ENCODE results near the gene GPR26. TPM values are rescaled to one million over a fixed set of nuclear protein-coding genes. Genes with fewer than 3 reads are reported as not detected.

The GPR26 gene
- total and polyA plus RNA-seq, 3 experiments from 2014 or later: not detected

DNA sequence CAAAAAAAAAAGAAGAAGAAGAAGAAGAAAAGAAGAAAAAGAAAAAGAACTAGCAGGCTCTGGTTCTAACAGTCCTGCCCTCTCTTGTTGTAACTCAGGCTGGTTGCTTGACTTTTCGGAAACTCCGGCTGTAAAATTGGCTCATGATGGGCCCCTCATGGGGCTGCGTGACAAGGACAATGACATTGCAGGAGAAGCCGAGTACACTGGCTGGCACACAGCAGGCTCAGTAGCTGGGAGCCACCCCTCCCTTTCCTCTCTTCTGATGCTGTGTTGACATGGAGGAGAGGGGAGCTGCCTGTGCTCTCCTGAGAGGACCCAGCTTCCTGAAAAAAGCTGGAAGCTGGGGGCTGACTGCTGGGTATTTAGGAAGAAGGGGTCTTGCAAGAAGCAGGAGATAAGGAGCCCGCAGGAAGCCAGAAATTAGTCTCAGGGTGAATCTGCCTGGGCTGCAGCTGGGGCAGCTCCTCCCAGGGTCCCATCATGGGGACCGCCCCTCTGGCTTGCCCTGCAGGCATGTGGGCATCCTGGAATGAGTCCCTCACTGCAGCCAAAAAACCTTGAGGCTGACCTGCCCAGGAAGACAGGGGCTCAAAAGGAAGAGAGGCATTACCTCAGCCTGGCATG is 14.6 kb upstream of the GPR26 start:
- no peak overlapping the region for H3K4me3 Mint-ChIP-seq

DNA sequence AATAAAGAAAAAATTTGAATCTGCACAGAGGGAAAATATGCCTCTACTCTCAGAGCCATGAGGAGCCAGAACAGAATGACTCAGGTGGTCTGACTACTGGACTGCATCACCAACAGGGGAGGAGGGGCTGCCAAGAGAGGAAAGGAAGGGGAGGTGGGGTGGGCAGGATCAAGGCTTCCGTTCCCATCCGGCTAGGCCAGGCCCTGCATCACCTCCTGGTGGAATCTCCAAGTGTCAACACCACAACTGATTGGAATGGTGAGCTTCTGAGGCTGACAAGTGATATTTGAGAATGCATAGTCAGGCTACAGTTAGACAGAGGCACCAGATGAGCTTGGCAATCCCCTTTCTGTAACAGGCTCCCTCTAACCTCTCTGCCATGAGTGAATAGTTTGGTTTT is 10.4 kb upstream of the GPR26 start:
- Histone ChIP-seq H3K36me3 (ENCODE audit: insufficient read depth, low read length) (no peaks in the 10 kb centered on the region), H3K9me3 (ENCODE audit: low read length) (no peaks in the 10 kb centered on the region), H3K4me3 (ENCODE audit: low read length) (no peak overlapping the region), H3K27ac (ENCODE audit: low read depth, low read length) (no peak overlapping the region), H3K27me3 (ENCODE audit: insufficient read depth, low read length, poor library complexity, severe bottlenecking) (no peaks in the 10 kb centered on the region), H3K4me1 (ENCODE audit: insufficient read depth, low read length) (no peaks in the 10 kb centered on the region)
- CTCF ChIA-PET: no interaction called here
- peaks cover 5 to 8% of the 10 kb centered on the region in 2 donors for H3K27me3 Mint-ChIP-seq
- DNase-seq: no peak
- no peak overlapping the region for H3K4me3 Mint-ChIP-seq
- no peaks in the 10 kb centered on the region for H3K4me1 Mint-ChIP-seq
- H3K36me3 Mint-ChIP-seq: no peaks in the 10 kb centered on the region
- peaks cover 0 to 7% (median 0%) of the 10 kb centered on the region in 5 donors for H3K9me3 Mint-ChIP-seq
- no peak overlapping the region for H3K27ac Mint-ChIP-seq
- POLR2A ChIA-PET: no interaction called here

More for the DNA sequence above, 14.6 kb upstream of the GPR26 start:
- no peak overlapping the region for H3K27ac Mint-ChIP-seq
- H3K4me3 ChIP-seq (ENCODE audit: low read length): no peak overlapping the region
- no peaks in the 10 kb centered on the region for H3K4me1 Mint-ChIP-seq
- no peak overlapping the region for H3K27ac ChIP-seq (ENCODE audit: low read depth, low read length)
- POLR2A ChIA-PET: no interaction called here
- CTCF ChIA-PET: no interaction called here
- H3K27me3 ChIP-seq (ENCODE audit: insufficient read depth, low read length, poor library complexity, severe bottlenecking): no peaks in the 10 kb centered on the region
- no peak for DNase-seq
- H3K36me3 Mint-ChIP-seq: no peaks in the 10 kb centered on the region
- H3K36me3 ChIP-seq (ENCODE audit: insufficient read depth, low read length): no peaks in the 10 kb centered on the region
- H3K27me3 Mint-ChIP-seq: peaks cover 6 to 10% of the 10 kb centered on the region in 2 donors
- H3K9me3 Mint-ChIP-seq: no peaks in the 10 kb centered on the region
- H3K4me1 ChIP-seq (ENCODE audit: insufficient read depth, low read length): no peaks in the 10 kb centered on the region
- no peaks in the 10 kb centered on the region for H3K9me3 ChIP-seq (ENCODE audit: low read length)

DNA sequence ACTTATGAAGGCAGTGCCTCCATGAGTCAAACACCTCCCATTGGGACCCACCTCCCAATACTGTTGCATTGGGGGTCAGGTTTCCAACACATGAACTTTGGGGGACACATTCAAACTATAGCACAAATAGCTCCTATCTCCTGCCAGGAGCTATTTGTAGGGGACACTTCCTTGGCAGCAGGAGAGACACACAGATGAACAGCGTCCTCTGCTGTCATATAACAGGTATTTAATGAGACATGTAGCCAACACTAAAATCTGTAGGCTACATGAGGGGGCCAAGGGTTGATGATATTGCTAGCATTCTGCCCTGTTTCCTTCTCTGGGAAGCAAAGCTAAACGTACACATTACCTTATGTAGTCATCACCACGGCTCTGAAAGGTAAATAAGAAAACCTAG is 2.6 kb upstream of the GPR26 start:
- no peak for DNase-seq
- Histone ChIP-seq H3K4me1 (ENCODE audit: insufficient read depth, low read length) (no peaks in the 10 kb centered on the region), H3K36me3 (ENCODE audit: insufficient read depth, low read length) (no peaks in the 10 kb centered on the region), H3K27me3 (ENCODE audit: insufficient read depth, low read length, poor library complexity, severe bottlenecking) (no peaks in the 10 kb centered on the region), H3K9me3 (ENCODE audit: low read length) (no peaks in the 10 kb centered on the region), H3K27ac (ENCODE audit: low read depth, low read length) (no peak overlapping the region), H3K4me3 (ENCODE audit: low read length) (no peak overlapping the region)
- Mint-ChIP-seq H3K4me3 (no peak overlapping the region), H3K4me1 (no peaks in the 10 kb centered on the region), H3K9me3 (peaks cover 3 to 5% (median 4%) of the 10 kb centered on the region in 5 donors), H3K27me3 (peaks cover 4 to 10% of the 10 kb centered on the region in 2 donors), H3K36me3 (no peaks in the 10 kb centered on the region), H3K27ac (no peak overlapping the region)
- ChIA-PET CTCF (no interaction called here), POLR2A (no interaction called here)

DNA sequence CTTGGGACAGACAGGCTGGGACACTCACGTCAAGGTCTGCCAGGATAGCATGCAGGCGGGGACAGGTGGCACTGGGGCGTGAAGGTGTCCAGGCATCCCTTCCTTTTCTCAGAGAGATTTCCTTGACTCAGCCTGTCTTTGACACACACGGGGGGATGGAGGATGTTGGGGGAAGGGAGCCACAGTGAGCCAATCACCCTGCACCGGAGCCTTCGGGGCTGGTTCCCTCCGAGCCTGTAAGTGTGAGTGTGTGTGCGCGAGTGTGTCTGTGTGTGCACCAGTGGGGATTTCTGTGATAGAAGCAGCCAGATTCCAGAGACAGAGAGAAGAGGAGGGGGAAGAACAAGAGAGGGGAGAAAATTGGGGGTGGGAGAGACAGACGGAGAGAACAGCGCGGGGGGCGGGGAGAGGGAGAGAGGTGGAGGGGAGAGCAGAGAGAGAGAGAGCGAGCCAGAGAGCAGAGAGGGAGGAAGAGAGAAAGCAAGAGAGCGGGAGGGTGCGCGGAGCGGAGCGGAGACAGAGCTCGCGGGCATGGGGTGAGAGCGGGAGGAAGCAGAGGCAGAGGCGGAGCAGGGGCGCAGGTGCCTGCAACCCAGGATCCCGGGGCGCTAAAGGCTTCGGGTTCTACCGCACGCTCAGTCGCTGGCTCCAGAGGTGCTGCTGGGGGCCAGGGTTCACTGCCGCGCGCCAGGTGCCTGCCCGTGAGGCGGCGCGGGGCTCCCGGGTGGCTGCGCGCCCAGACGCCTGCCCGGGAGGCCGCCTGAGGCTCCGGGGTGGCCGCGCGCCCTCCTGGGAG is 466 bp upstream of the GPR26 start:
- no peak overlapping the region for H3K4me3 Mint-ChIP-seq

DNA sequence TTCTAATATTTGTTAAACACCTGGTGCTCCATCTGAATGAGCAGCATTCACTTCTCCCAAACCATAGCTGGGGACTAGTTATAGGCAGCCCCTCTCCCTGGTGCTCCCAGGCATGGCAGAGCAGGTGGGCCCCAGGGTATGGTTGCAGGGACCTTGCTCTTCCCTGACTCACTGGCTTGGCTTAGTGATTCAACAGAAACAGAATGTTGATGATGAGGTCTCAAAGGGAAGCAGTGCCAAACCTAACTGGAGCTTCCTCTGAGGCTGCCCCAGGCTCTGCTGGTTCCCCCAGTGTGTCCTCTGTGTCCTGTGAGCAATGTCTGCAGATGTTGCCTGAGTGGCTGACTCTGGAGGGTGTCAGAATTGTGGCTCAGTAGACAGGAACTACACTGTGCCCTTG is 3.7 kb downstream of the GPR26 start:
- Histone ChIP-seq H3K27me3 (ENCODE audit: insufficient read depth, low read length, poor library complexity, severe bottlenecking) (no peaks in the 10 kb centered on the region), H3K9me3 (ENCODE audit: low read length) (no peaks in the 10 kb centered on the region), H3K4me3 (ENCODE audit: low read length) (no peak overlapping the region), H3K27ac (ENCODE audit: low read depth, low read length) (no peak overlapping the region), H3K4me1 (ENCODE audit: insufficient read depth, low read length) (no peaks in the 10 kb centered on the region), H3K36me3 (ENCODE audit: insufficient read depth, low read length) (no peaks in the 10 kb centered on the region)
- CTCF ChIA-PET: no interaction called here
- no peak for DNase-seq
- Mint-ChIP-seq H3K9me3 (peaks cover 0 to 6% (median 2%) of the 10 kb centered on the region in 5 donors), H3K4me1 (no peaks in the 10 kb centered on the region), H3K36me3 (no peaks in the 10 kb centered on the region), H3K27me3 (peaks cover 2 to 10% of the 10 kb centered on the region in 2 donors), H3K4me3 (no peak overlapping the region), H3K27ac (no peak overlapping the region)
- POLR2A ChIA-PET: no interaction called here

More for the DNA sequence above, 466 bp upstream of the GPR26 start:
- DNase-seq: no peak
- H3K27me3 Mint-ChIP-seq: peaks cover 4 to 10% of the 10 kb centered on the region in 2 donors
- ChIA-PET POLR2A (interaction anchor here (0.7 kb wide), 1 partner anchor 625 kb away, joined by 3 read pairs; no protein-coding TSS in a partner anchor), CTCF (no interaction called here)
- H3K36me3 Mint-ChIP-seq: no peaks in the 10 kb centered on the region
- peaks cover 0 to 6% (median 4%) of the 10 kb centered on the region in 5 donors for H3K9me3 Mint-ChIP-seq
- no peak overlapping the region for H3K27ac Mint-ChIP-seq
- no peaks in the 10 kb centered on the region for H3K4me1 Mint-ChIP-seq
- Histone ChIP-seq H3K9me3 (ENCODE audit: low read length) (no peaks in the 10 kb centered on the region), H3K27ac (ENCODE audit: low read depth, low read length) (no peak overlapping the region), H3K36me3 (ENCODE audit: insufficient read depth, low read length) (no peaks in the 10 kb centered on the region), H3K27me3 (ENCODE audit: insufficient read depth, low read length, poor library complexity, severe bottlenecking) (no peaks in the 10 kb centered on the region), H3K4me1 (ENCODE audit: insufficient read depth, low read length) (no peaks in the 10 kb centered on the region), H3K4me3 (ENCODE audit: low read length) (no peak overlapping the region)

DNA sequence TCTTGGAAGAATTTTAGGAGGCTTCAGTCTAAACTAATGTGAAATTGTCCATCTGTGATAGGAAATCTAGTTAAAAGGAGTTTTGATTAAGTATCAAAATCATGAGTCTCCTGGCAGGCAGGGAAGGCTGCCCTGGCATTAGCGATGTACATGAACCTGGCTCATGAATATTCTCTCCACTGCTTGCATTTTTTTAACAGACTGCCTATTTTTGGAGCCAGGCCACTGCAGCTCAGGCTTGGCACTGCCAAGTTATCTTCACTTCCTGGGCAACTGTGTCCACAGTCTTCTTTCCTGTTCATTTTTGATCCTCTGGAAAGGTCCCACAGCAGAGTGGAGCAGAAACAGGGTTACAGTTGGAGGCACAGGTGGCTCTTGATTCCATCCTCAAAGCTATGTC is 7.0 kb downstream of the GPR26 start:
- Histone ChIP-seq H3K36me3 (ENCODE audit: insufficient read depth, low read length) (no peaks in the 10 kb centered on the region), H3K4me3 (ENCODE audit: low read length) (no peak overlapping the region), H3K9me3 (ENCODE audit: low read length) (no peaks in the 10 kb centered on the region), H3K4me1 (ENCODE audit: insufficient read depth, low read length) (no peaks in the 10 kb centered on the region), H3K27ac (ENCODE audit: low read depth, low read length) (no peak overlapping the region), H3K27me3 (ENCODE audit: insufficient read depth, low read length, poor library complexity, severe bottlenecking) (no peaks in the 10 kb centered on the region)
- no peaks in the 10 kb centered on the region for H3K4me1 Mint-ChIP-seq
- no peak overlapping the region for H3K27ac Mint-ChIP-seq
- H3K27me3 Mint-ChIP-seq: peaks cover 0 to 2% of the 10 kb centered on the region in 2 donors
- no peaks in the 10 kb centered on the region for H3K36me3 Mint-ChIP-seq
- POLR2A ChIA-PET: no interaction called here
- no peak for DNase-seq
- no peak overlapping the region for H3K4me3 Mint-ChIP-seq
- H3K9me3 Mint-ChIP-seq: peaks cover 0 to 2% (median 0%) of the 10 kb centered on the region in 5 donors
- CTCF ChIA-PET: no interaction called here

DNA sequence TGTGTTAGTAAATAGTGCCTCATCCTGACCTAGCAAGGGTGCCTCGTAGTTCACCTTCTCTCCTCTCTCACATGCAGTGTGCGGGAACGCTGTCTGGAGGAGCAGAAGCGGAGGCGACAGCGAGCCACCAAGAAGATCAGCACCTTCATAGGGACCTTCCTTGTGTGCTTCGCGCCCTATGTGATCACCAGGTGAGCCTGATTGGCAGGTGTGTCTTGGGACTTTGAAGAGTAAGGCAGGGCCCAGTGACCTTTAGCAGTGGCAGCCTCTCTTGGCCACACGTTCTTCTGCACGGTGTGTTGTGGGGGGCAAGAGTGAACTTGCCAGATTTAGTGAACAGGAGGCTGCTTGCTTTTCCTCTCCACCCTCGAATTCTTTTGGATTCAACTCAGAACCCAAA is 8.6 kb downstream of the GPR26 start:
- H3K27me3 ChIP-seq (ENCODE audit: insufficient read depth, low read length, poor library complexity, severe bottlenecking): no peaks in the 10 kb centered on the region
- no peak for DNase-seq
- Mint-ChIP-seq H3K4me1 (no peaks in the 10 kb centered on the region), H3K9me3 (peaks cover 0 to 2% (median 0%) of the 10 kb centered on the region in 5 donors), H3K4me3 (no peak overlapping the region), H3K36me3 (no peaks in the 10 kb centered on the region), H3K27me3 (peaks cover 0 to 2% of the 10 kb centered on the region in 2 donors), H3K27ac (no peak overlapping the region)
- ChIA-PET POLR2A (no interaction called here), CTCF (no interaction called here)
- H3K9me3 ChIP-seq (ENCODE audit: low read length): no peaks in the 10 kb centered on the region
- no peak overlapping the region for H3K4me3 ChIP-seq (ENCODE audit: low read length)
- H3K4me1 ChIP-seq (ENCODE audit: insufficient read depth, low read length): no peaks in the 10 kb centered on the region
- H3K27ac ChIP-seq (ENCODE audit: low read depth, low read length): no peak overlapping the region
- no peaks in the 10 kb centered on the region for H3K36me3 ChIP-seq (ENCODE audit: insufficient read depth, low read length)

DNA sequence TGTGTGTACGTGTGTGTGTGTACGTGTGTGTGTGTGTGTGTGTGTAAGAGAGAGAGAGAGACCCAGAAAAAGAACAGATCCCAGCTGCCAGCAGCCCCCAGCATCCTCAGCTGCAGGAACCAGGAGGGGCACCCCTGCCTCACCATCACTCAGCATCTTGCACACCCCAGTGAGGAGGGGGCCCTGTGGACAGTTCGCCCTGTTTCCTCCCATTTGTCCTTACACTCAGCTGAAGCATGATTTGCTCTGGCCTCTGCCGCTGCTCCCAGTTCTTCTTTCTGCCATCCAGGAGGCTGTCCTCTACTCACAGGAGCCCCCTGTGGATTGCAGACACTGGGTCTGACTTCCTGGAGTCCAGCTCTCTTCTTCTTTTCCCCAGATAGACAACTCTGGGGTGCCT is 9.7 kb downstream of the GPR26 start:
- ChIA-PET POLR2A (no interaction called here), CTCF (no interaction called here)
- no peaks in the 10 kb centered on the region for H3K9me3 ChIP-seq (ENCODE audit: low read length)
- no peak overlapping the region for H3K4me3 ChIP-seq (ENCODE audit: low read length)
- Mint-ChIP-seq H3K4me3 (no peak overlapping the region), H3K27ac (no peak overlapping the region), H3K4me1 (no peaks in the 10 kb centered on the region), H3K27me3 (peaks cover 0 to 2% of the 10 kb centered on the region in 2 donors), H3K9me3 (peaks cover 0 to 2% (median 0%) of the 10 kb centered on the region in 5 donors), H3K36me3 (no peaks in the 10 kb centered on the region)
- no peak overlapping the region for H3K27ac ChIP-seq (ENCODE audit: low read depth, low read length)
- DNase-seq: no peak
- no peaks in the 10 kb centered on the region for H3K4me1 ChIP-seq (ENCODE audit: insufficient read depth, low read length)
- no peaks in the 10 kb centered on the region for H3K36me3 ChIP-seq (ENCODE audit: insufficient read depth, low read length)
- no peaks in the 10 kb centered on the region for H3K27me3 ChIP-seq (ENCODE audit: insufficient read depth, low read length, poor library complexity, severe bottlenecking)
